ENCODE data around the gene SMG5.
"Not testable (repeated sequence)": the region's sequence is repeated elsewhere in the genome, so short reads cannot be mapped to it uniquely, and the experiment has no call there.

SMG5 gene

GRCh38 chr1:156282479-156283222 lies at the start of gene SMG5:
TSS of gene SMG5 (minus strand) at chr1:156282825. CDS start at chr1:156282680, 145 bp downstream.
- peak within 1 kb of the TSS; percentile 100 for H3K4me3 ChIP-seq (ENCODE audit: low read depth, low read length)
- peak; percentile 87 for TF ChIP-seq MAX (IDR thresholded peaks at IDR 0.05; ENCODE audit: low read depth, low read length)
- TF ChIP-seq POLR2A (IDR thresholded peaks at IDR 0.05; ENCODE audit: extremely low read depth, insufficient read length) = peak; percentile 91
- TF ChIP-seq MYC (IDR thresholded peaks at IDR 0.05; ENCODE audit: low read depth, low read length) = peak; percentile 97
- TF ChIP-seq CTCF (IDR thresholded peaks at IDR 0.05; ENCODE audit: low read depth, low read length) = no peak

GRCh38 chr1:156323179-156323578 lies 40.6 kb upstream of the SMG5 start:
- DNase-seq (ENCODE audit: low read depth); H3K4me3 ChIP-seq (ENCODE audit: low read depth, low read length): not testable (repeated sequence)

More at GRCh38 chr1:156282479-156283222, at the start of gene SMG5:
- DNase-seq (ENCODE audit: low read depth) = peak; percentile 98

- no peak for DNase-seq (ENCODE audit: low read depth)
- no peak for TF ChIP-seq CTCF (IDR thresholded peaks at IDR 0.05; ENCODE audit: low read depth, low read length)
- no peak for TF ChIP-seq POLR2A (IDR thresholded peaks at IDR 0.05; ENCODE audit: extremely low read depth, insufficient read length)
- TF ChIP-seq MYC (IDR thresholded peaks at IDR 0.05; ENCODE audit: low read depth, low read length) = no peak
- TF ChIP-seq MAX (IDR thresholded peaks at IDR 0.05; ENCODE audit: low read depth, low read length) = no peak
Measured at GRCh38 chr1:156320560-156320959, 37.9 kb upstream of the SMG5 start.

GRCh38 chr1:156319664-156320063 lies 37.0 kb upstream of the SMG5 start:
- TF ChIP-seq CTCF (IDR thresholded peaks at IDR 0.05; ENCODE audit: low read depth, low read length) (peak; percentile 42), MAX (IDR thresholded peaks at IDR 0.05; ENCODE audit: low read depth, low read length) (no peak)
- no peak overlapping the region for H3K4me3 ChIP-seq (ENCODE audit: low read depth, low read length)
- peak; percentile 40 for DNase-seq (ENCODE audit: low read depth)

More at GRCh38 chr1:156320560-156320959, 37.9 kb upstream of the SMG5 start:
- H3K4me3 ChIP-seq (ENCODE audit: low read depth, low read length) = no peak overlapping the region

GRCh38 chr1:156316909-156317308 lies 34.3 kb upstream of the SMG5 start:
- H3K4me3 ChIP-seq (ENCODE audit: low read depth, low read length) = no peak overlapping the region
- DNase-seq (ENCODE audit: low read depth) = no peak

More at GRCh38 chr1:156316909-156317308, 34.3 kb upstream of the SMG5 start:
- TF ChIP-seq MYC (IDR thresholded peaks at IDR 0.05; ENCODE audit: low read depth, low read length) (no peak), POLR2A (IDR thresholded peaks at IDR 0.05; ENCODE audit: extremely low read depth, insufficient read length) (no peak), CTCF (IDR thresholded peaks at IDR 0.05; ENCODE audit: low read depth, low read length) (no peak), MAX (IDR thresholded peaks at IDR 0.05; ENCODE audit: low read depth, low read length) (no peak)

All from NB4 (cell line).